HL-60/S4 (cell line): ENCODE results near the gene NCOA1.
"Not testable (repeated sequence)": the region's sequence is repeated elsewhere in the genome, so short reads cannot be mapped to it uniquely, and the experiment has no call there.

ENCODE experiments used
- in situ Hi-C: fragments of 300-500 bp; cut with MboI; formaldehyde crosslinking; loops from 2 replicates; pipeline ENCODE4 v1.14.3; 2022; ENCODE audit warnings: low sequenced_read_pairs

Gene NCOA1

DNA sequence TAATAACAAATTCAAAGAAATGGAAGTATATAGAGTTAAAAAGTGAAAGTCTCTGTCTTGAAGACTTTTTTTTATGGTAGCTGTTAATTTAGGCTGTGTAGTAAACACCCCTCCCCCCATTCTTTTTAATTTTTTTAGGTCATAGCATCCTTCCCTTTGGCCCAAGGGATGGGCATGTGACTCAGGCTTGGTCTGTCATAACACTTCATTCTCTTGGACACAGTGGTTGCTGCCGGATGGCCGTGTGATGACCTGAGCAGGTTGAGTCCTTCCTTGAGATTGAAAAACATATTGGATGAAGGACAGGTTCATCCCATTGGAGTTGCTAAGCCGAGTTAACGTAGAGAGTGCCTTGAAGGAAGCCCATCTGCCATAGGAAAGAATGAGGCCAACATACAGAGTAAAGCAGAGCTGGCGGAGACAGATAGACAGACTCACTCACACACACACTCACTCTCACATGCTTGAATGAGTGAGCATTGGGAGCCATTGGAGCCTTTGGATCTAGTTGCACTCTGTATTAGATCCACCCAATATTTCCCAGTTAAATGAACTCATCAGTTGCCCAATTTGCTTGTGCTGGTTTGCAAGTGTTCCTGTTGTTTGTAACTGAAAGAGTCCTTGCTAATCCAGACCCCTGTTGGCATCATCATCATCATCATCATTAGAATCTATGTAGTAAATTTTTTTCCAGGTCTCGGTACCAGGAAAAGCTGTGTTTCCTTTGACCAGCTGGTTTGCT is 14.7 kb downstream of the NCOA1 start:
- in situ Hi-C loops = no loop called here

DNA sequence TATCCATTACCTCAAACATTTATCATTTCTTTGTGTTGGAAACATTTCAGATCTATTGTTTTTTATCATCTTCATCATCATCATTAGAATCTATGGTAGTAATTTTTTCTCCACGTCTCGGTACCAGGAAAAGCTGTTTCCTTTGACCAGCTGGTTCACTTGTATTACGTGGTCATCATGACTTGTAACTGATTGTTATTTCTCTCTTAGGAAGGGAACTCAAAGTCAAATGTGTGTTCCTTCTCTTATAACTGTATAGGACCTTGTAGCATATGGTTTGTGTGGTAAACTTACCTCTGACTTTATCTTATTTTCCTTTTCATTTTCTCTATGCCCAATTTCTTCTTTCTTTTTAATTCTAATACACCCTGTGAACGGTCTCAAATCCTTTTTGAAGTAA is 16.5 kb downstream of the NCOA1 start:
- in situ Hi-C loops = no loop called here

DNA sequence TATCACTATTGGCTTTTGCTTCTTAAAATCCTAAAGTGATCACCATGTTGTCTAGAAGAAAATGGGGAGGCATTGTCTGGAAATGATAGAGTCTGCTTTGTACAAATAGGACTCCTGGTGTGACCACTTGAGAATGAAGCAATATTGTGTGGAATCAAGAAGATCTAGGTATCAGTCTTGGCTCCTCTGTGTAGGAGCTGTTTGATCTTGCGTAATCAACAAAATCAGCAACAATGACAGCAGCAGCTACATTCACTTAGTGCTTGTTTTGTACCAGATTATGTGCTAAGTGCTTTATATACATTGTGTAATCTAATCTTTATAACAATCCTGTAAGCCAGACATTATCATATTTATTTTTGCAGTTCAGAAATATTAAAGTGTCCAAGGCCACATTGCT is 17.8 kb downstream of the NCOA1 start:
- in situ Hi-C loops = no loop called here

DNA sequence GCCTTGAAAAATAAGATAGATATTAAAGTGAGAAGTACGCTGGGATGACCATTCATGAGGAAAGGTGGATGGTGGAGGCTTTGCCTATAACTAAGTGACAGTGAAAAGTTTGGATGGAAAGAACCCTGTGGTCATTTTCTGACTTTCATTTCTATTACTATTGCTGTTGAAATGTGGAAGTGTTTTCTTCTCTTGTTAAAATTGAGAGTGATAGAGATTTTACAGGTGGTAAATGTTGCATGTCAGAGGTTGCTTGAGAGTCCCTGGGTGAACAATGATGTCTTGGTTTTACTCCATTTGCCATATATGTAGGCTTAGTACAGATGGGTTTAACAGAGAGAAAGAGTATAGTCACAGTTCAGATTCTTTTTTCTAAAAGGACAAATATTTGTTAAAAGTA is 18.4 kb downstream of the NCOA1 start:
- in situ Hi-C loops = no loop called here

DNA sequence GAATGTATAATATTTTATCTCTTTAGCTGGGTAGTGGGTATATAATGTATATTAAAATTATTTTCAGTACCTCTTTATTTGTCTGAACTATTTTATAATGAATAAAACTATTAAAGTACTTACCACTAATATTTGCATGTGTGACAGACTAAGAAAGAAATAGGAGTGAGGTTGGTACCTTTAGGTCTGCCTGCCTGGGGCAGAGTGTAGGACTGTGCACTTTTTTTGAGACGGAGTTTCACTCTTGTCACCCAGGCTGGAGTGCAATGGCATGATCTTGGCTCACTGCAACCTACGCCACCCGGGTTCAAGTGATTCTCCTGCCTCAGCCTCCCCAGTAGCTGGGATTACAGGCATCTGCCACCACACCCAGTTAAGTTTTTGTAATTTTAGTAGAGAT is 18.8 kb downstream of the NCOA1 start:
- in situ Hi-C loops = no loop called here

DNA sequence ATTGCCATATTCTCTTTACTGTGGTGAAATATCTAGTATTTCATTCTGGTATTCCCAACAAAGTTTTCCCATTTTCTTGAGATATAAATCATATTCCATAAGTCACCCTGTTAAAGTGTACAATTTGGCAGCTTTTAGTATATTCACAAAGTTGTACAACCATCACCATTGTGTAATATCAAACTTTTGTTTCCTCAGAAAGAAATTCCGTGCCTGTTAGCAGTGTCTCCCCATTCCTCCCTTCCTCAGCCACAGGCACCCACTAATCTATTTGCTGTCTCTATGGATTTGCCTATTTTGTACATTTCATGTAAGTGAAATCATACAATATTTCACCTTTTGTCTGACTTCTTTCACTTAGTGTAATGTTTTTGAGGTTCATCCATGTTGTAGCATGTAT is 19.7 kb downstream of the NCOA1 start:
- in situ Hi-C loops = no loop called here

DNA sequence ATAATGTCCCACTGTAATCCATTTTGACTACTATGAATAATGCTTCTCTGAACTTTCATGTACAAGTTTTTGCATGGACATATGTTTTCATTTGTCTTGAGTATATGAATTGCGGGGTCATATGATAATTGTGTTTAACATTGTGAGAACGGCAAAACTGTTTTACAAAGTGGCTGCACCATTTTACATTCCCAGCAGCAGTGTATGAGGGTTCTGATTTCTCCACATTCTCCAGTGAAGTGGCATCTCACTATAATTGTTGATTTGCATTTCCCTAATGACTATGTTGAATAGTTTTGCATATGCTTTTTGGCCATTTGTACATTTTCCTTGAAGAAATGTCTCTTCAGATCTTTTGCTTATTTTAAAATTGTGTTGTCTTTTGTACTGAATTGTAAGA is 20.1 kb downstream of the NCOA1 start:
- in situ Hi-C loops = no loop called here

DNA sequence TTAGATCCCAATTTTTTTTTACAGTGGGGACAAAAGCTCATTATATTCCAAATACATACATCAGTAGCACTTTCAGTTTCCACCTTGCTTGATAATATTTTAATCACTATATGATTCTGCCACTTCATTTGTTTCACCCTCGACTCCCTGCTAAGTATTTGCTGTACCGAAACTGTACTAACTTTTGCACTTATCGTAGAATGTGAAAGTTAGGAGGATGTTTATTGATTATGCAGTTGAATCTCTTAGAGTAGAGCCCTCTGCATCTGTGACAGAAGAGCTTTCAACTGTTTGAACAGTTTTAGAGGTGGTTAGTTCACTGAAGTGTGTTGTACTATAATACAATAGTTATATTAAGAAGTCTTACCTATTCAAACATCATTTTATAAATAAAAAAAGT is 20.8 kb downstream of the NCOA1 start:
- in situ Hi-C loops = no loop called here

DNA sequence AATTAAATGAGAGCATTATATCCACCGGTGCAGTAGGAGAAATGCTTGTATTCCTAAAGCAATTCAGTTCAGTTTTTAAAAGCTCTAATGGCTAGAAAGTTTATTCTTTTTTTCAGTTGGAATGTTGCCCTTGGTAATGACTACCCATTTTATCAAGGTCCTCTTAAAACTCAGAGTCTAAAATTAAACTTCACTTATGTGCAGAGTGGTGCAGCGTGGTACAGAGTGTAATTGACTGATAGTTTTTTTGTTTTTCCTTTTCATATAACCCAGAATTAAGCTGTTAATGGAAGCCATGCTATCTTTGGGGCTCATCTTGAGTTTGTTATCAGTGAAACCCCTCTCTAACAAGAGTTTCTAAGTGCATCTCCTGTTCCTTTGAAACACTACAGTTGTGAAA is 21.4 kb downstream of the NCOA1 start:
- in situ Hi-C loops = no loop called here

DNA sequence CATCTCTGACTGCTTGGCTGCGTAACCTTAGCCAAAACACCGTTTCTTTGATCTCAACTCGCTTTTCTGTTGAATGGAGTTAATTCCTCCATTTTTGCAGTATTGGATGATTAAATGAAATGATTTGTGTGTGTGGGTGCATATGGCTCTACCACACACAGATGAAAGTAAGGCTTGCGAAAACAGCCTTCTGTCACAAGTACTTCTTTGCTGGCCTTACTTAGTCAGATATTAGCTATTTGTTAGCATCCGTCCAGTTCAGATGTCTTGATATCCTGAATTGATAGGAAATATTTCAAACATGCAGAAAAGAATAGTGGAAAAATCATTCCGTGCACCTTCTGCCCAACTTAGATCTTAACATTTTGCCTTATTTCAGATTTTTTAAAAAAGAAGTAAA is 21.8 kb downstream of the NCOA1 start:
- in situ Hi-C loops = no loop called here

DNA sequence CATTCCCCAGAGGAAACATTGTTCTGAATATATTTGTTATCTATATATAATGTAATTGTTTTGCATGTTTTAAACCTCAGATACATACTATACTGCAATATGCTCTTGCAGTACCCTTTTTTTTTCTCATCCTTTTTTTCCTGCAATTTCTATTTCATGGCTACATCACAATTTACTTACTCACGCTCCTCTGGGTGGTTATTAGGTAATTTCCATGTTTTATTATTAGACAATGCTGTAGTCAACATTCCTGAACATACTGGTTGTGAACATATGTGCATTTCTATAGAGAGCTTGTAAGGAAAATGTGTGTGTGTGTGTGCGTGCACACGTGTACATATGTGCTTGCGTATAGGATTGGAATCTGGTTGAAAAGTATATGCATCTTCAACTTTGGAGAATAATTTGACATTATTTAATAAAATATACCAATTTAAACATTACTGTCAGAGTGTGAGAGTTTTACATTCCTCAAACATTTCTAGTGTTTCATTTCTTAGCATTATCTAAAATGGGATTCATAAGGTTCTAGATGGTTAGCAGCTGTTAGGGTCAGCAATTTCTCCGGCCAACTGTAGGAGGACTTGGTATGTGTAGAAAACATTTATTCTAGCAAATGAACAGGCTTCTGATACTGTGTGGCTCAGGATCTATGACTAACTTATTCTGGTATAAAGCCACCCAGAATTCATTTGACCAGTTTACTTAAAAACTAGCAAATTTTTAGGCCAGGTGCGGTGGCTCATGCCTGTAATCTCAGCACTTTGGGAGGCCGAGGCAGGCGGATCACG is 22.4 kb downstream of the NCOA1 start:
- in situ Hi-C loops = no loop called here

DNA sequence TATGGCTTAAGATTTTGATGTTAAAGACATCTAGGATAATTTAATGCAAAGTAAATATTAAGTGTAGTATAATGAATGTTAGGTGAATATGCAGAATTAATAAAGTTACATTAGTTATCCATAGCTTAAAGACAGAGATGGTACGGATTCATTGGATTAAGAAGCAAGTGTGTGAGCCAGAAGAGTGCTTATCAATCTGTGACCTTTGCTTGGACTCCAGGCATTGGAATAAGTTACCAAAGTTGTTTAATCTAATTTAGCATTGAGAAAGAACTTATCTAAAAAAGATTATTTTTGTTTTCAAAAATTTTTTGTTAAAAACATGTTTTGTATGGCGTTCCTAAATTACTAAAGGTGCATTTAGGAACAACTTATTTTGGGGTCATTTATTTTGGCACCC is 23.8 kb downstream of the NCOA1 start:
- in situ Hi-C loops = no loop called here

DNA sequence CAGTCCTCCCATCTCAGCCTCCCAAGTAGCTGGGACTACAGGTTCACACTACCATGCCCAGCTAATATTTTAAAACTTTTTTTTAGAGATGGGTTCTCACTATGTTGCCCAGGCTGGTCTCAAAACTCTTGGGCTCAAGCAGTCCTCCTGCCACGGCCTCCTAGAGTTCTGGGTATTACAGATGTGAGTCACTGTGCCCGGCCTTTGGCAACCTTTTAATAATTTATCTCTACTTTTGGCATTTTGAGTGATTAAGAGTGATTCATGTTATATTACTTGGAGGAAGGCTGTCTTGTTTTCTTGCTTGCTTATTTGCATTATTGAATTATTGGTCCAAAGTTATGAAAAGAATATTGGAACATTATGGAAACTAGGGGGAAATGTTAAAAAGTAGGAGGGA is 24.3 kb downstream of the NCOA1 start:
- in situ Hi-C loops = no loop called here

DNA sequence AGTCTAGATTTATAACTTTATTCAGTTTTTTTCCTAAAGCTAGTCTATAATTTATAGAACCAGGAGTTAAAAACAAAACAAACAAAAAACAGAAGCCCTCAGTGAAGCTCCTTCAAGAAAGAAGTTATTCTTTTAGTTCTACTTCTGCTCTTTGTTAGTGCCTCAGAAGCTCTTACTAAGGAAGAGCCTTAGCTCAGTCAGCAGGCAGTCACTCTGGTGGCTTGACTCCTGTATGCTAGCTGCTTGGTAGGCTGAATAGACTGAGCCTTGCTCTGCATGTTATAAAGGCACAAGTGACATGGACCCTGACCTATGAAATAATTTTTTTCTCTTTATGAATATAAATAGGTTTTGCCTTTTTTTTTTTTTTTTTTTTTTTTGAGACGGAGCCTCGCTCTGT is 24.8 kb downstream of the NCOA1 start:
- in situ Hi-C loops = no loop called here

DNA sequence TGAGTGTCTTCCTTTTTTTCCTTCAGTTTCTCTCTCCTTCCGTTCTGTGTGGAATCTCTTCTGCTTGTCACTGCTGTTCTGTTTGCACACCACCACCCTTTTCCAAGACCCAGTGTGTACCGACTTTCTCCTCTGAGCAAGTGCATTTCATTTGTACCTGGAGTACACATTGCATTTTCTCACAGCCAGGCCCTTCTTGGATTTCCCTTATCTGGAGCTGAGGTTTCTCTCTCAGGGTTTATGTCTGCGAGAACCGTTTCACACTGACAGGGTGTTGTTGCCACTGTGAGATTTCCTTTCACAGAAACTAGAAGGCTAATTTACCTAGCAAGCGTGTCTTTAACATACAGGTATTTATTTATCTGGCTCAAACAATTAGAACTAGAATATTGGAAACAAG is 26.2 kb downstream of the NCOA1 start:
- in situ Hi-C loops = no loop called here

DNA sequence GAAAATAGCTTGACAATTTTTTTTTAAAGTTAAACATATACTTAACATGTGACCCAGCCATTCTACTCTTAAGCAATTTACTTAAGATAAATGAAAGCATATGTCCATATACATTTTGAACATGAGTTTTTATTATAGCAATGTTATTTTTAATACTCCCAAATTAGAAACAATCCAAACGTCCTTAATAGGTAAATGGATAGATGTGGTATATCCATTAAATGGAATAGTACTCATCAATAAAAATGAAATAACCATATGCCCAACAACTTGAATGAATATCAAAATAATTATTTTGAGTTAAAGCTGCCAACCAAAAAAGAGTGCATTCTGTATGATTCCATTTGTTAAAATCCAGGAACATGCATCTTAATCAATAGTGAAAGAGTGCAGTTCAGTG is 29.1 kb downstream of the NCOA1 start:
- in situ Hi-C loops = no loop called here

DNA sequence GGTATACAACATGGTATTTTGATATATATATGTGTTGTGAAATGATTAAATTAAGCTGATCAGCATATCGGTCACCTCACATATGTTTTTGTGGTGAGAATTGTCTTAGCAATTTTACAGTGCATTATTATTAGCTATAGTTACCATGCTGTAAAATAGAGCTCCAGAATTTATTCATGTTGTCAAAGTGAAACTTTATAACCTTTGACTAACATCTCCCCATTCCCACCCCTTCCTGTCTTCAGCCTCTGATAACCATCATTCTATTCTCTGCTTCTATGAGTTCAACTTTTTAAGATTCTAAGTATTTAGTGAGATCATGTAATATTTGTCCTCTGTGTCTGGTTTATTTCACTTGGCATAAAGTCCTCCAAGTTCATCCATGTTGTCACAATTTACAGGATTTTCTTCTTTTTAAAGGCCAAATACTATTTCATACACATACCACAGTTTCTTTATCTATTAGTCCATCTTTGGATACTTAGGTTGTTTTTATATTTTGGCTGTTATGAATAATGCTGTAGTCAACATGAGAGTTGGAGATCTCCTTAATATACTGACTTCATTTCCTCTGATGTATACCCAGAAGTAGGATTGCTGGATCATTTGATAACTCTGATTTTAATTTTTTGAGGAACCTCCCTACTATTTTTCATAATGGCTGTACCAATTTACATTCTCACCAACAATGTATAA is 30.3 kb downstream of the NCOA1 start:
- in situ Hi-C loops = no loop called here

DNA sequence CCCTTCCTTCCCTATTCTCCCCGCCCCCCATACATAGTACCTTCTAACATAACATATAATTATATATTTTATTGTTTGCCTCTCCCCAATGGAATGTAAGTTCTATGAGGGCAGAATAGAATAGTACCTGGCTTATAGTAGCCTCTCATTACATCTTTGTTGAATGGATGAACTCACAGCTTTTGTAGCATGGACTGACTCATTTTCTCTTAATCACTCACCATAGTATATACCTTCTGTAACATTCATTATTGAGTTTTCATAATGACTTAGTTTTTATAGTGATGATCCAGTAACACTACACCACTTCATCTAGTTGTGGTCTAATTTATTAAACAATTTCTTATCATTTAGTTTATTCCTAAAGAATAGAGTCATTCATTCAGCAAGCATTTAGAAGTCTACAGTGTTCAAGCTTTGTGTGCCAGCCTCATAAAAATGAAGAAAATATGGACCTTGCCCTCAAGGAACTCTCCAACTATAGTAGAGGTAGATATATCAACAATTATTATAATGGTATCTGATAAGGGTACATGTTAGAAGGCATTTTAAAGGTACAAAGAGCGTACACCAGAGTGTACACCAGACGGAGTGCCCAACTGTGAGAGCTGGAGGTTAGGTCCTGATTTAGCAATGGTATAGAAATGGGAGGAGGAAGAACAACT is 31.1 kb downstream of the NCOA1 start:
- in situ Hi-C loops = no loop called here

DNA sequence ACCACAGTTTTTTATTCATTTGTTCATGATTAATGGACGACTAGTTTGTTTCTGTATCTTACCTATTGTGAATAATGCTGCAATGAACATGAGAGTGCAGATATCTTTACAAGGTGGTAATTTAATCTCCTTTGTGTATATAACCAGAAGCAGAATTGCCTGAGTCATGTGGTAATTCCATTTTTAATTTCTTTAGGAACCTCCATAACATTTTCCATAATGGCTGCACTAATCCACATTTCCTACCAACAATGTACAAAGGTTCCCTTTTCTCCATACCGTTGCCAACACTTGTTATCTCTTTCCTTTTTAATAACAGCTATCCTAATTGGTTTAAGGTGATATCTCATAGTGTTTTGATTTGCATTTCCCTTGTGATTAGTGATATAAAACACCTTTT is 36.5 kb downstream of the NCOA1 start:
- in situ Hi-C loops = no loop called here

DNA sequence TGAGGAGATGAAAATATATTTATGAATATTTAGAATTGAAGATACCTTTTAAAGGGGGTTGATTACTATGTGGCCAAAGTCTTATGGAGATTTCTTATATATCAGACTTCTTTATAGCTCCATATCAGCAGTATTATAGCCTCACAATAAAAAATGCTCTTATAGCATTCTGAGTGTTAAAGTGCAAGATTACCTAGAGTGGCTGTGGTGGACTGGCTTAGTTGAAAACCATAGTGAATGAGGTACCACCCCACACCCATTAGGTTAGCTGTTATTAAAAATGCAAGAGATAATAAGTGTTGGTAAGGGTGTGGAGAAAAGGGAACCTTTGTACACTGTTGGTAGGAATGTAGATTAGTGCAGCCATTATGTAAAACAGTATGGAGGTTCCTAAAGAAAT is 39.7 kb downstream of the NCOA1 start:
- in situ Hi-C loops = no loop called here

DNA sequence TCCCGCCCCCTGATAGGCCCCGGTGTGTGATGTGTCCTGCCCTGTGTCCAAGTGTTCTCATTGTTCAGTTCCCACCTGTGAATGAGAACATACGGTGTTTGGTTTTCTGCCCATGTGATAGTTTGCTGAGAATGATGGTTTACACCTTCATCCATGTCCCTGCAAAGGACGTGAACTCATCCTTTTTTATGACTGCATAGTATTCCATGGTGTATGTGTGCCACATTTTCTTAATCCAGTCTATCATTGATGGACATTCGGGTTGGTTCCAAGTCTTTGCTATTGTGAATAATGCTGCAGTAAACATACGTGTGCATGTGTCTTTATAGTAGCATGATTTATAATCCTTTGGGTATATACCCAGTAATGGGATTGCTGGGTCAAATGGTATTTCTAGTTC is 40.6 kb downstream of the NCOA1 start:
- in situ Hi-C loops = not testable (repeated sequence)
